ENCODE measurements around the gene P3H2.

The P3H2 gene

GRCh38 chr3:190000861-190001196, 119.9 kb downstream of the P3H2 start:
- TF ChIP-seq ZNF565 (CRISPR knock-in tag; conservative IDR thresholded peaks at IDR 0.05; ENCODE audit: low read depth) (no peak), POU6F1 (CRISPR knock-in tag; IDR thresholded peaks at IDR 0.05; ENCODE audit: borderline replicate concordance, low read depth) (no peak)
- no peak for ATAC-seq

GRCh38 chr3:190000187-190000860, 120.4 kb downstream of the P3H2 start:
- ATAC-seq = no peak

GRCh38 chr3:189999718-190000117, 121.0 kb downstream of the P3H2 start:
- no peak for TF ChIP-seq ZC3H10 (CRISPR knock-in tag; IDR thresholded peaks at IDR 0.05)
- TF ChIP-seq PATZ1 (CRISPR knock-in tag; IDR thresholded peaks at IDR 0.05; ENCODE audit: borderline replicate concordance) = no peak
- no peak for TF ChIP-seq ZFP30 (CRISPR knock-in tag; IDR thresholded peaks at IDR 0.05)
- no peak for TF ChIP-seq ISL1 (CRISPR knock-in tag; IDR thresholded peaks at IDR 0.05)
- TF ChIP-seq OSR1 (CRISPR knock-in tag; IDR thresholded peaks at IDR 0.05) = no peak
- no peak for ATAC-seq

More at GRCh38 chr3:190000187-190000860, 120.4 kb downstream of the P3H2 start:
- no peak for TF ChIP-seq ESRRG (CRISPR knock-in tag; IDR thresholded peaks at IDR 0.05)
- no peak for TF ChIP-seq ISL1 (CRISPR knock-in tag; IDR thresholded peaks at IDR 0.05)
- no peak for TF ChIP-seq ZFP30 (CRISPR knock-in tag; IDR thresholded peaks at IDR 0.05)
- TF ChIP-seq GLIS3 (CRISPR knock-in tag; IDR thresholded peaks at IDR 0.05) = no peak
- no peak for TF ChIP-seq BACH2 (CRISPR knock-in tag; IDR thresholded peaks at IDR 0.05; ENCODE audit: borderline replicate concordance)
- no peak for TF ChIP-seq PPARA (CRISPR knock-in tag; IDR thresholded peaks at IDR 0.05; ENCODE audit: borderline replicate concordance)
- TF ChIP-seq TCF4 (CRISPR knock-in tag; IDR thresholded peaks at IDR 0.05; ENCODE audit: borderline replicate concordance) = no peak
- TF ChIP-seq OSR1 (CRISPR knock-in tag; IDR thresholded peaks at IDR 0.05) = no peak
- TF ChIP-seq ZNF8 (CRISPR knock-in tag; IDR thresholded peaks at IDR 0.05) = no peak

- no peak for TF ChIP-seq GLIS3 (CRISPR knock-in tag; IDR thresholded peaks at IDR 0.05)
- TF ChIP-seq TCF4 (CRISPR knock-in tag; IDR thresholded peaks at IDR 0.05; ENCODE audit: borderline replicate concordance) = no peak
- no peak for TF ChIP-seq OSR1 (CRISPR knock-in tag; IDR thresholded peaks at IDR 0.05)
- no peak for TF ChIP-seq TOX (CRISPR knock-in tag; IDR thresholded peaks at IDR 0.05; ENCODE audit: borderline replicate concordance)
- no peak for TF ChIP-seq ZFP3 (CRISPR knock-in tag; IDR thresholded peaks at IDR 0.05)
- TF ChIP-seq RARB (CRISPR knock-in tag; IDR thresholded peaks at IDR 0.05) = no peak
- no peak for TF ChIP-seq BACH2 (CRISPR knock-in tag; IDR thresholded peaks at IDR 0.05; ENCODE audit: borderline replicate concordance)
- no peak for TF ChIP-seq ZNF565 (CRISPR knock-in tag; conservative IDR thresholded peaks at IDR 0.05; ENCODE audit: low read depth)
- no peak for ATAC-seq
Observed at GRCh38 chr3:189995129-189995528, 125.6 kb downstream of the P3H2 start.

- ATAC-seq = no peak
- TF ChIP-seq CSDC2 (CRISPR knock-in tag; IDR thresholded peaks at IDR 0.05) (no peak), POU6F1 (CRISPR knock-in tag; IDR thresholded peaks at IDR 0.05; ENCODE audit: borderline replicate concordance, low read depth) (no peak), CSRNP3 (CRISPR knock-in tag; IDR thresholded peaks at IDR 0.05) (no peak), RARB (CRISPR knock-in tag; IDR thresholded peaks at IDR 0.05) (no peak), ZNF565 (CRISPR knock-in tag; conservative IDR thresholded peaks at IDR 0.05; ENCODE audit: low read depth) (no peak), TOX (CRISPR knock-in tag; IDR thresholded peaks at IDR 0.05; ENCODE audit: borderline replicate concordance) (no peak)
Observed at GRCh38 chr3:189990826-189991225, 129.9 kb downstream of the P3H2 start.
